Activated B cell treated with CpG ODN at 0.5 μM for 24 hours (primary cell): ENCODE results near the gene BAZ2B. TPM values are rescaled to one million over a fixed set of nuclear protein-coding genes. Genes with fewer than 3 reads are reported as not detected.

Experiments
- ATAC-seq: fragments of 200-7000 bp; cut with Tn5 transposase; one replicate; pipeline ENCODE4 v1.10.0; 2021; ENCODE audit warnings: low read depth, mild to moderate bottlenecking, moderate library complexity
- CTCF ChIA-PET: fragments of 350-600 bp; sonication (Branson Sonifier 250); formaldehyde crosslinking; loops from one replicate; lab custom pipeline; 2021; ENCODE audit warnings: antibody characterized with exemption; lab: Charles Lee
- POLR2A ChIA-PET: fragments of 350-600 bp; sonication (Branson Sonifier 250); formaldehyde crosslinking; loops from one replicate; lab custom pipeline; 2021; ENCODE audit warnings: antibody characterized with exemption; lab: Charles Lee
- DNase-seq: peaks from one replicate; pipeline ENCODE4 v3.0.0; 2022
- H3K27ac Mint-ChIP-seq: one replicate; pipeline ENCODE4 v1.8.0; 2020; ENCODE audit warnings: mixed read lengths
- H3K27me3 Mint-ChIP-seq: one replicate; pipeline ENCODE4 v1.8.0; 2021; ENCODE audit warnings: mixed read lengths
- H3K36me3 Mint-ChIP-seq: one replicate; pipeline ENCODE4 v1.8.0; 2021; ENCODE audit warnings: low read depth, mixed read lengths
- H3K4me1 Mint-ChIP-seq: one replicate; pipeline ENCODE4 v1.8.0; 2021; ENCODE audit warnings: mixed read lengths
- H3K4me3 Mint-ChIP-seq: one replicate; pipeline ENCODE4 v1.8.0; 2020; ENCODE audit warnings: mild to moderate bottlenecking, mixed read lengths
- H3K9me3 Mint-ChIP-seq: one replicate; pipeline ENCODE4 v1.8.0; 2020; ENCODE audit warnings: mixed read lengths
- CTCF ChIP-seq: fragments of 200-600 bp; IDR thresholded peaks from one replicate; pipeline ENCODE4 v1.8.0; 2022; ENCODE audit warnings: antibody characterized with exemption, mild to moderate bottlenecking
- intact Hi-C: fragments of 100-400 bp; cut with micrococcal nuclease; formaldehyde crosslinking; loops from one replicate; pipeline ENCODE4 v1.15.1; 2024
- total RNA-seq: library from RNA; stranded (reverse); gene quantifications from 2 replicates; pipeline ENCODE4 v1.2.3, GENCODE V29; 2022

The BAZ2B gene
- total RNA-seq, 1 donor from 2014 or later, result 22.0 TPM

DNA sequence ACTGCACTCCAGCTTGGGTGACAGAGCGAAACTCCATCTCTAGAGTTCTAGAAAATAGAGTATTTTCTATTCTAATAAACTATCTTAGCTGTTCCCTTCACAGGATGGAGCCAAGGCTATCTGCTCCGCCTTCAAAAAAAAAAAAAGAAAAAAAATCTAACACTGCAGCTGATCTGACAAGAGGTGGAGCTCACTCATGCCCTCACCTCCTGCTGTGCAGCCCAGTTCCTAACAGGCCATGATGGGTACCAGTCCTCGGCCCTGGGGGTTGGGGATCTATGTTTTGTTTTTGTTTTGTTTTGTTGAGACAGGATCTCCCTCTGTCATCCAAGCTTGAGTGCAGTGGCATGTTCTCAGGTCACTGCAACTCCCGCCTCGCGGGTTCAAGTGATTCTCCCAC lies 332.8 kb downstream of the BAZ2B start:
- ChIA-PET CTCF (no interaction called here), POLR2A (interaction anchor here (1.4 kb wide), 1 partner anchor 428 kb away, joined by 5 read pairs; the partner anchor contains the start of gene MARCHF7)
- Mint-ChIP-seq H3K27ac (peak overlapping the region; percentile 69), H3K9me3 (no peaks in the 10 kb centered on the region), H3K36me3 (peaks cover 17% of the 10 kb centered on the region), H3K4me3 (no peak overlapping the region), H3K4me1 (peaks cover 50% of the 10 kb centered on the region), H3K27me3 (no peaks in the 10 kb centered on the region)
- no peak for DNase-seq
- intact Hi-C loops, result loop anchor here (10.0 kb wide), 4 partner anchors 331 to 1881 kb away; partner anchors contain the start of genes BAZ2B, LY75 and TANK
- TF ChIP-seq CTCF, result no peak
- ATAC-seq, result no peak

DNA sequence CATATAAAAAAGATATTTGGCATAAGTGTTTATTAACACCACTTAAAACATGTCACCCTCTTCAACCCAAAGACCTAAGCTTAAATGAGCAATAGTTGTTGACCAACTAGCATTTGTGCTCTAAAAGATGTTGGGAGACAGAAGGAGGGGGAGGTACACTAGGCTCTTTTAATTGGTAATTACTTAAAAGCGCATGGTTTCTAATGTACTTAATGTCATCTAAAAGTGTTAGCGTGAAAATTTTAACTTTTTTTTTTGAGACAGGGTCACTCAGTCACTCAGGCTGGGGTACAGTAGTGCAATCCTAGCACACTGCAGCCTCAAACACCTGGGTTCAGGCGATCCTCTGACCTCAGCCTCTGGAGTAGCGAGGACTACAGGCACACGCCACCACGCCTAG lies 335.3 kb downstream of the BAZ2B start:
- intact Hi-C loops, result loop anchor here (10.0 kb wide), 4 partner anchors 334 to 1884 kb away; partner anchors contain the start of genes BAZ2B, LY75 and TANK
- no peaks in the 10 kb centered on the region for H3K9me3 Mint-ChIP-seq
- ChIA-PET CTCF (no interaction called here), POLR2A (interaction anchor here (0.6 kb wide), 2 partner anchors 32 to 117 kb away, joined by 4 to 6 read pairs; no protein-coding TSS in a partner anchor)
- peak overlapping the region; percentile 56 for H3K27ac Mint-ChIP-seq
- H3K4me3 Mint-ChIP-seq, result no peak overlapping the region
- TF ChIP-seq CTCF, result no peak
- no peak for DNase-seq
- no peaks in the 10 kb centered on the region for H3K27me3 Mint-ChIP-seq
- peaks cover 45% of the 10 kb centered on the region for H3K4me1 Mint-ChIP-seq
- H3K36me3 Mint-ChIP-seq, result peaks cover 21% of the 10 kb centered on the region
- ATAC-seq, result no peak

DNA sequence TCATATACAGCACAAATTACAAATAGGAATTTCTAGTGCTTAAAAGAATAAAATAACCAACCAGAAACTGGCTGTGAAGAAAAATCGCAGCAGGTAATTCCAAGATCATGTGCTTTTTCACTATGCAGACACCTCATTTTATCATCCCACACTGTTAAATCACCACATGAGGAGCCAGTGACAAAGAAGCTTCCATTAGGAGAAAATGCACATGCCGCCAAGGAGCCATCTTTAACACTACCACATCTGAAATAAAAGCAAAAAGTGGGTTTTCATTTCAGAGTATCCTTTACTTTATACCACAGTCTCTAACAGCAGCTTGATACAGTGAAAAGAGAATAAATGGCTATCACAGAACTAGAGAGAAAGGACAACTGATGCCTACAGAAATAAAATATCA lies 336.6 kb downstream of the BAZ2B start:
- H3K9me3 Mint-ChIP-seq, result no peaks in the 10 kb centered on the region
- CTCF ChIA-PET, result no interaction called here
- no peak for ATAC-seq
- DNase-seq, result no peak
- POLR2A ChIA-PET, result no interaction called here
- H3K27me3 Mint-ChIP-seq, result no peaks in the 10 kb centered on the region
- no peak overlapping the region for H3K27ac Mint-ChIP-seq
- intact Hi-C loops, result loop anchor here (10.0 kb wide), 4 partner anchors 335 to 1885 kb away; partner anchors contain the start of genes BAZ2B, LY75 and TANK
- no peak for TF ChIP-seq CTCF
- peaks cover 33% of the 10 kb centered on the region for H3K4me1 Mint-ChIP-seq
- H3K4me3 Mint-ChIP-seq, result no peak overlapping the region
- H3K36me3 Mint-ChIP-seq, result peaks cover 26% of the 10 kb centered on the region

DNA sequence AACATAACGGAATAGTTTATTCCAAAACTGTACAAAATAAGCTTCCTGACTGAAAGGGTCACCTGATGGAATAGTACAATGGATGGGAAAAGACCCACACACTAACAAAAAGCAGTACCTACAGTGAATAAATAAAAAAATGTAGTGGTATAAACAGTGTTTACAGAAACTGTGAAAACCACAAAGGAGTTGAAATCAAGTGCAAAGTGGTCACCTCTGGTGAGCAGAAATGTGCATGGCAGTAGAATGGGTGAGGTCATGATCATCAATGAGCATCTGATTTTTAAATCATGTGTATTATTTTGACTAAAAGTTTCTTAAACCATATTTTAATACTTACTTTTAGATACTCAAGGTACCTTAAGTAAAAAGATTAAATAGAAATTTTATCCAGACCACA lies 341.2 kb downstream of the BAZ2B start:
- H3K9me3 Mint-ChIP-seq, result no peaks in the 10 kb centered on the region
- TF ChIP-seq CTCF, result no peak
- POLR2A ChIA-PET, result no interaction called here
- H3K4me3 Mint-ChIP-seq, result no peak overlapping the region
- no peak overlapping the region for H3K27ac Mint-ChIP-seq
- DNase-seq (no peak), ATAC-seq (no peak)
- H3K36me3 Mint-ChIP-seq, result peaks cover 57% of the 10 kb centered on the region
- no peaks in the 10 kb centered on the region for H3K4me1 Mint-ChIP-seq
- intact Hi-C loops, result no loop called here
- CTCF ChIA-PET, result no interaction called here
- H3K27me3 Mint-ChIP-seq, result no peaks in the 10 kb centered on the region

DNA sequence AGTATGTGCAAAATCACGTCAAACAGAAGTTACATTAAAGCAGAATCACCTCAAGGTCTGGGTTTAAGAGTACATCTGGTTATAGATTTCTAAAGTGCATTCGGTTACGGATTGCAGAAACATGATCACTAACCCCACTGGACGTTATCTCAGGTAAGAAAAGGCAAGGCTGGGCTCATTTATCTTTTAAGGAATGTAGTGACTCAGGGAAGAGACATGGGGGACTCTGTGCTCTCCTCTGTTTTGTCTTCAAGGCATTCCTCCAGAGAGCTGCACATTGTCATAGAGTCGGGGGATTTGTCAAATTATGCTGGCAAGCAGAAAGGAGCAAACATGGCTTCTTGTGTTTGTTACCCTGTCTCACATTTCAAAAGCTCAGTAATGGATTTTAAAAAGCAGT lies 344.2 kb downstream of the BAZ2B start:
- DNase-seq (no peak), ATAC-seq (no peak)
- no peak overlapping the region for H3K27ac Mint-ChIP-seq
- no peaks in the 10 kb centered on the region for H3K4me1 Mint-ChIP-seq
- POLR2A ChIA-PET, result no interaction called here
- CTCF ChIA-PET, result no interaction called here
- intact Hi-C loops, result no loop called here
- TF ChIP-seq CTCF, result no peak
- H3K36me3 Mint-ChIP-seq, result peaks cover 64% of the 10 kb centered on the region
- H3K4me3 Mint-ChIP-seq, result no peak overlapping the region
- no peaks in the 10 kb centered on the region for H3K9me3 Mint-ChIP-seq
- H3K27me3 Mint-ChIP-seq, result no peaks in the 10 kb centered on the region
